H1 (cell line): ENCODE results near the gene CD300A.

Source experiments
- CHD1 ChIP-seq: IDR thresholded peaks from 2 replicates; pipeline ENCODE4 v1.6.1; 2012; ENCODE audit warnings: low read depth, low read length, improper control_type of control experiment
- EGR1 ChIP-seq: IDR thresholded peaks from 2 replicates; pipeline ENCODE4 v1.6.1; 2011; ENCODE audit warnings: low read depth, low read length, borderline replicate concordance
- MAFK ChIP-seq: IDR thresholded peaks from 2 replicates; pipeline ENCODE4 v1.6.1; 2012; ENCODE audit warnings: low read depth, mild to moderate bottlenecking, improper control_type of control experiment, low read length
- POLR2A ChIP-seq, 2 experiments: IDR thresholded peaks; 1 replicate in 1 of 2; 2 replicates in 1 of 2; pipeline ENCODE4 v1.6.1; 2011; ENCODE audit warnings: low read depth in 2 of 2, low read length in 2 of 2, mild to moderate bottlenecking in 2 of 2; ENCODE audit errors: control extremely low read depth in 1 of 2
- SIRT6 ChIP-seq: IDR thresholded peaks from one replicate; pipeline ENCODE4 v1.7.1; 2012; ENCODE audit warnings: low read length, inconsistent platforms
- TCF12 ChIP-seq: IDR thresholded peaks from 2 replicates; pipeline ENCODE4 v1.6.1; 2011; ENCODE audit warnings: low read depth, mild to moderate bottlenecking, low read length
- TF ChIP-seq, protein P1 (sequence below): IDR thresholded peaks from 2 replicates; pipeline ENCODE4 v1.6.1; 2012; ENCODE audit warnings: inconsistent platforms
- TF ChIP-seq, protein P2 (sequence below), 3 experiments: IDR thresholded peaks; 1 replicate in 2 of 3; 2 replicates in 1 of 3; pipeline versions ENCODE4 v1.5.1 to v1.6.1; 2011; ENCODE audit warnings: low read length in 3 of 3, mild to moderate bottlenecking in 3 of 3, inconsistent platforms in 2 of 3, low read depth in 1 of 3, moderate library complexity in 1 of 3; ENCODE audit not compliant: insufficient read depth in 1 of 3; ENCODE audit errors: control extremely low read depth in 1 of 3

DNA sequence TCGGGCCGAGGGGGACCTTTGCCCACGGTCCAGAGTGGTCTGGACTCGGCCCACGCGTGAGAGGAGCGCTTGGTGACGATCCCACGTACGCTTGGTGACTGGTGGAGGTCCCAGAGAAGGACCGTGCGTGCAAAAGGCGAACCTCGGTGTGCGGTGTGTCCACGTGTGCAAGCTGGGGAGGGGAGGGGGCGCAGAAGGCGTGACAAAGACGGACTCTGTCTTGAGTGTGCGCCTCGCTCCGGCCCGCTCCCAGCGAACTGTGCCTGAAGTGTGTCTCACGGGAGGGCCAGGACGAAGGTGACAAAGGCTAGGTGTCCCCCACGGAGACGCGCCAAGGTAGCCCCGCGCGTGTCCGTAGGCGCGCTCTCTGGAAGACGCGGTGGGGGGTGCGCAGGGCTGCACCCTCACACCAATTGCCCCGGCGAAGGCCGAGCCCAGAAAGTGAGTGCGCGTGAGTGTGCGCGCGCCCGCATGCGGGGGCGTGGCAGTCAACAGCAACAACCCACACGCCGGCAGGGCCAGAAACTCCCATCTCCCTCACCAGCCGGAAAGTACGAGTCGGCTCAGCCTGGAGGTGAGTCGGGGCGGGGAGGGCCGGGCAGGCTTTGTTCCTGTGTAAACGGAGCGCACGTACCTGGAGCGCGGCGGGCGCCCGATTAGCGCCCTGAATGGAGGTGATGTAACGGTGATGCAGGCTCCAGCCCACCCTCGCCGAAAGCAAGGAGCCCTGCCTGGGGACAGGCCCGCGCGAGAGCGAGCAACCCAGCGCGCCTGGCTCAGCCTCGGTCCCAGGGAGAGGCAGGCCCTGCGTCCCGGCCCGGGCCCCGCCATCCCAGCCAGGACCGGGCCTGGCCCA is 34.6 kb upstream of the CD300A start, which contains the start of gene GPRC5C:
- TF ChIP-seq, protein P1, sequence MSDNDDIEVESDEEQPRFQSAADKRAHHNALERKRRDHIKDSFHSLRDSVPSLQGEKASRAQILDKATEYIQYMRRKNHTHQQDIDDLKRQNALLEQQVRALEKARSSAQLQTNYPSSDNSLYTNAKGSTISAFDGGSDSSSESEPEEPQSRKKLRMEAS = peak; percentile 55
- TF ChIP-seq MAFK (no peak), CHD1 (no peak), SIRT6 (no peak), EGR1 (peak; percentile 87; the same call in 1 of the 2 replicates), POLR2A (IDR thresholded peaks at IDR 0.05; ENCODE audit: control extremely low read depth in 1 of 2, low read depth in 2 of 2, low read length in 2 of 2) (peak in 1 of 2 experiments; percentile 57; a peak in 1 of 3 replicates), TCF12 (no peak)
- TF ChIP-seq, protein P2, sequence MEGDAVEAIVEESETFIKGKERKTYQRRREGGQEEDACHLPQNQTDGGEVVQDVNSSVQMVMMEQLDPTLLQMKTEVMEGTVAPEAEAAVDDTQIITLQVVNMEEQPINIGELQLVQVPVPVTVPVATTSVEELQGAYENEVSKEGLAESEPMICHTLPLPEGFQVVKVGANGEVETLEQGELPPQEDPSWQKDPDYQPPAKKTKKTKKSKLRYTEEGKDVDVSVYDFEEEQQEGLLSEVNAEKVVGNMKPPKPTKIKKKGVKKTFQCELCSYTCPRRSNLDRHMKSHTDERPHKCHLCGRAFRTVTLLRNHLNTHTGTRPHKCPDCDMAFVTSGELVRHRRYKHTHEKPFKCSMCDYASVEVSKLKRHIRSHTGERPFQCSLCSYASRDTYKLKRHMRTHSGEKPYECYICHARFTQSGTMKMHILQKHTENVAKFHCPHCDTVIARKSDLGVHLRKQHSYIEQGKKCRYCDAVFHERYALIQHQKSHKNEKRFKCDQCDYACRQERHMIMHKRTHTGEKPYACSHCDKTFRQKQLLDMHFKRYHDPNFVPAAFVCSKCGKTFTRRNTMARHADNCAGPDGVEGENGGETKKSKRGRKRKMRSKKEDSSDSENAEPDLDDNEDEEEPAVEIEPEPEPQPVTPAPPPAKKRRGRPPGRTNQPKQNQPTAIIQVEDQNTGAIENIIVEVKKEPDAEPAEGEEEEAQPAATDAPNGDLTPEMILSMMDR (IDR thresholded peaks at IDR 0.05; ENCODE audit: control extremely low read depth in 1 of 3, insufficient read depth in 1 of 3, low read depth in 1 of 3, low read length in 3 of 3) = no peak
